ENCODE measurements around the gene ORC2. TPM values are rescaled to one million over a fixed set of nuclear protein-coding genes. Genes with fewer than 3 reads are reported as not detected.

ORC2 gene
- total and polyA plus RNA-seq, 7 donors, result 3.3 to 17.7 (median 7.1) TPM

GRCh38 chr2:200930947-200931626, 32.4 kb downstream of the ORC2 start:
- H3K4me1 ChIP-seq, result no peaks in the 10 kb centered on the region
- DNase-seq (no peak), ATAC-seq (no peak)
- TF ChIP-seq CTCF (IDR thresholded peaks at IDR 0.05), result no peak
- no peaks in the 10 kb centered on the region for H3K27me3 ChIP-seq (ENCODE audit: insufficient read depth in 3 of 3, low read length in 2 of 3)
- no peak overlapping the region for H3K27ac ChIP-seq
- intact Hi-C loops (cut with DNase I), result no loop called here
- H3K36me3 ChIP-seq (ENCODE audit: insufficient read depth in 1 of 2, low read depth in 1 of 2), result peaks cover 3 to 100% of the 10 kb centered on the region in 2 donors
- H3K4me3 ChIP-seq, result no peak overlapping the region
- 79 to 88% (median 86%) methylated on average over 3 of the region's 3 CpGs for WGBS, 3 donors
- H3K9me3 ChIP-seq, result no peaks in the 10 kb centered on the region

GRCh38 chr2:200929334-200930249, 33.9 kb downstream of the ORC2 start:
- intact Hi-C loops (cut with DNase I), result no loop called here
- Histone ChIP-seq H3K36me3 (ENCODE audit: insufficient read depth in 1 of 2, low read depth in 1 of 2) (peaks cover under 1 to 100% of the 10 kb centered on the region in 2 donors), H3K4me1 (no peaks in the 10 kb centered on the region), H3K27ac (no peak overlapping the region), H3K4me3 (no peak overlapping the region), H3K9me3 (no peaks in the 10 kb centered on the region), H3K27me3 (ENCODE audit: insufficient read depth in 3 of 3, low read length in 2 of 3) (no peaks in the 10 kb centered on the region)
- no peak for TF ChIP-seq CTCF (IDR thresholded peaks at IDR 0.05)
- WGBS, 3 donors, result 89 to 96% (median 90%) methylated on average over 2 of the region's 2 CpGs
- DNase-seq (no peak), ATAC-seq (no peak)

DNA sequence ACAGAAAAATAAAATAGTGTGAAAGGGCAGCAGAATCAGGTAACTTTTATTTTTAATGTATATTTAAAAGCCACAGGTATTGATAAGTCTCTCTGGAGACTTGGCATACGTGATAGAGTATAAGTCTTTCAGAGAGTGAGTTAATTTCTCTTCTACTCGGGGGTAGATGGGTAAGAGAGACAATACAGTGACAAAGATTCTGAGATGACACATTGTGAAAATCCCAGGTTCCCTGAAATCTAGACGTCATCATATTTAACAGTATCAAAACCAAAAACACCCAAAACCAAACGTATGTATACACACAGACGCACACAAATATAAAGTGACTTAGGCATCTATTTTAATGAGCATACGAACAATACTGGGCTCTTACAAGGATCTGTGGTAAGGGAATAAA, 41.0 kb downstream of the ORC2 start:
- TF ChIP-seq CTCF (IDR thresholded peaks at IDR 0.05), result no peak
- H3K4me1 ChIP-seq, result no peaks in the 10 kb centered on the region
- H3K27me3 ChIP-seq (ENCODE audit: insufficient read depth in 3 of 3, low read length in 2 of 3), result no peaks in the 10 kb centered on the region
- intact Hi-C loops (cut with DNase I), result no loop called here
- no peak overlapping the region for H3K27ac ChIP-seq
- H3K9me3 ChIP-seq, result no peaks in the 10 kb centered on the region
- WGBS, 3 donors, result 89 to 90% (median 90%) methylated on average over 6 of the region's 6 CpGs
- ATAC-seq (no peak), DNase-seq (no peak)
- H3K4me3 ChIP-seq, result no peak overlapping the region
- H3K36me3 ChIP-seq (ENCODE audit: insufficient read depth in 1 of 2, low read depth in 1 of 2), result peaks cover 3 to 99% of the 10 kb centered on the region in 2 donors

DNA sequence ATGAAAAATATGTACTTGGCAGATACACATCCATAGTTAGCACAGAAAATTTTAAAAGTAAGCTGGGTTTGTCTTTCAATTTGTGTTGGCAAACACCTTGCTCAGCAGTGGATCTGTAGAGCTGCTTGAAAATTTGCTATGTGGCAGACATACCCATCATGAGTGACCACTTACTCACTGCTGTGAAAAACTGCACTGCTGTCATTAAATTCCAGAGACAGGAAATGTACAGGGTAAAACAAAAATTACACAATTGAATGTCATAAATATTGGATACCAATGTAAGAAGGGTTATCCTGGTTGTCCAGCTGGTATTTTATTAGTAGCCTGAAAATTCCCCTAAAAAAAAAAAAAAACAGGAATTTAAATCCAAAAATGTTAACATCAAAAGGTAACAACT, 49.8 kb downstream of the ORC2 start:
- Histone ChIP-seq H3K4me3 (no peak overlapping the region), H3K36me3 (ENCODE audit: insufficient read depth in 1 of 2, low read depth in 1 of 2) (peaks cover 7 to 100% of the 10 kb centered on the region in 2 donors), H3K9me3 (no peaks in the 10 kb centered on the region), H3K27me3 (ENCODE audit: insufficient read depth in 3 of 3, low read length in 2 of 3) (no peaks in the 10 kb centered on the region), H3K4me1 (no peaks in the 10 kb centered on the region), H3K27ac (no peak overlapping the region)
- TF ChIP-seq CTCF (IDR thresholded peaks at IDR 0.05), result no peak
- intact Hi-C loops (cut with DNase I), result no loop called here
- ATAC-seq, result no peak
- no peak for DNase-seq
